Measurements from ENCODE around the gene GSTM2.

GSTM2 gene

GRCh38 chr1:109712321-109712864 is 44.5 kb downstream of the GSTM2 start:
- H3K4me3 ChIP-seq (ENCODE audit: low read depth, low read length): no peak overlapping the region

GRCh38 chr1:109713636-109714035 is 45.8 kb downstream of the GSTM2 start:
- no peak overlapping the region for H3K4me3 ChIP-seq (ENCODE audit: low read depth, low read length)

GRCh38 chr1:109714661-109715372 is 47.0 kb downstream of the GSTM2 start:
- no peak overlapping the region for H3K4me3 ChIP-seq (ENCODE audit: low read depth, low read length)

GRCh38 chr1:109716121-109716520 is 48.3 kb downstream of the GSTM2 start:
- no peak overlapping the region for H3K4me3 ChIP-seq (ENCODE audit: low read depth, low read length)

GRCh38 chr1:109716570-109717090 is 48.8 kb downstream of the GSTM2 start:
- H3K4me3 ChIP-seq (ENCODE audit: low read depth, low read length): no peak overlapping the region

- H3K4me3 ChIP-seq (ENCODE audit: low read depth, low read length): no peak overlapping the region
Observed at GRCh38 chr1:109717729-109718128, 49.9 kb downstream of the GSTM2 start.

GRCh38 chr1:109718495-109718894 is 50.6 kb downstream of the GSTM2 start:
- no peak overlapping the region for H3K4me3 ChIP-seq (ENCODE audit: low read depth, low read length)

- H3K4me3 ChIP-seq (ENCODE audit: low read depth, low read length): no peak overlapping the region
Observed at GRCh38 chr1:109719337-109719837, 51.5 kb downstream of the GSTM2 start.

GRCh38 chr1:109721042-109721441 is 53.2 kb downstream of the GSTM2 start:
- H3K4me3 ChIP-seq (ENCODE audit: low read depth, low read length): no peak overlapping the region

GRCh38 chr1:109721971-109722370 is 54.1 kb downstream of the GSTM2 start:
- no peak overlapping the region for H3K4me3 ChIP-seq (ENCODE audit: low read depth, low read length)

- no peak overlapping the region for H3K4me3 ChIP-seq (ENCODE audit: low read depth, low read length)
Observed at GRCh38 chr1:109722908-109723691, 55.2 kb downstream of the GSTM2 start.

All from iPS-11a (cell line).